Stimulated activated CD8-positive, alpha-beta memory T cell treated with anti-CD3 and anti-CD28 coated beads, Interleukin-7, amount 100 ng/mL, for 48 hours (primary cell): ENCODE data around the gene TAS2R1.

Experiments
- DNase-seq, 2 donors: peaks; one replicate each; pipeline ENCODE4 v3.0.0-alpha.2; 2020; ENCODE audit warnings: low read depth in 1 of 2; ENCODE audit errors: extremely low read depth in 1 of 2

TAS2R1 gene, protein sequence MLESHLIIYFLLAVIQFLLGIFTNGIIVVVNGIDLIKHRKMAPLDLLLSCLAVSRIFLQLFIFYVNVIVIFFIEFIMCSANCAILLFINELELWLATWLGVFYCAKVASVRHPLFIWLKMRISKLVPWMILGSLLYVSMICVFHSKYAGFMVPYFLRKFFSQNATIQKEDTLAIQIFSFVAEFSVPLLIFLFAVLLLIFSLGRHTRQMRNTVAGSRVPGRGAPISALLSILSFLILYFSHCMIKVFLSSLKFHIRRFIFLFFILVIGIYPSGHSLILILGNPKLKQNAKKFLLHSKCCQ

DNA sequence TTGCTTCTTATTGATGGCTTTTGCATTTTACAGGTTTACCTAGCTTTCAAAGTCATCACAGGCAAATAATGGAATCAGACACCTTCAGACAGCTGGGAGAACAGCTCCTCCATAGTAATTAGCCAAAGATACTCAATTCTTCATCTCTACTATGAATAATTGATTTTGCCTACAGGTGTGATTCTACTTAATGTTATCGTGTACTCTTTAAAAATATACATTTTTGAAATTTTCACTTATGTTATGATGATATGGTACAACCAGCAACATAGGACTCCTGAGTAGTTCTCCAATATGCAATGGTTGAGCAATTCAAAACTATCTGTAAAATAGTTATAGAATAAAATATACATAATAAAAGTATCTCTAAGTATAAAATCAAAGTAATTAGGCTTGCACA is at the start of gene TAS2R1:
TAS2R1 (minus strand) TSS at position 101 of the 400 bp plus-strand sequence. CDS start 319 bp downstream, outside the sequence.
- DNase-seq, result no peak

DNA sequence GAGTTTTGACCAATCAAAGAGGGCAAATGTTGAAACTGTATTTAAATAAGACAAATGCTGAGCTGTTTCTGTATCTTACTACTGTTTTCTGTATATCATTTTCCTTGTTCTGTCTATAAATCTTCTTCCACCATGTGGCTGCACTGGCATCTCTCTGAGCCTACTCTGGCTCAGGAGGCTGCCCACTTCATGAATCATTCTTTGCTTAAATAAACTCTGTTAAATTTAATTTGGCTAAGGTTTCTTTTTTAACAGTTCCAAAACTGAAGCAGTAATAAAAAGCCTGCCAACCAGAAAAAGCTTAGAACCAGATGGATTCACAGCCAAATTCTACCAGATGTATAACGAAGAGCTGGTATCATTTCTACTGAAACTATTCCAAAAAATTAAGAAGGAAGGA is 40.2 kb upstream of the TAS2R1 start:
- no peak for DNase-seq

DNA sequence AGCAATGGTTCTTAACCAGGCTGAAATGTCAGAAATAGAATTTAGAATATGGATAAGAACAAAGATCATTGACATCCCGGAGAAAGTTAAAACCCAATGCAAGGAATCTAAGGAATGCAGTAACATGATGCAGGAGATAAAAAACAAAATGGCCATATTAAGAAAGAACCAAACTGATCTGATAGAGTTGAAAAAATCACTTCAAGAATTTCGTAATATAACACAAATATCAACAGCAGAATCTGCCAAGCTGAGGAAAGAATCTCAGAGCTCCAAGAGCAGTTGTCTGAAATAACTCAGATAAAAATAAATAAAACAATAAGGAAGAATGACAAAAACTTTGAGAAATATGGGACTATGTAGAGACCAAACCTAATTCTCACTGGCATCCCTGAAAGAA is 37.8 kb upstream of the TAS2R1 start:
- no peak for DNase-seq

DNA sequence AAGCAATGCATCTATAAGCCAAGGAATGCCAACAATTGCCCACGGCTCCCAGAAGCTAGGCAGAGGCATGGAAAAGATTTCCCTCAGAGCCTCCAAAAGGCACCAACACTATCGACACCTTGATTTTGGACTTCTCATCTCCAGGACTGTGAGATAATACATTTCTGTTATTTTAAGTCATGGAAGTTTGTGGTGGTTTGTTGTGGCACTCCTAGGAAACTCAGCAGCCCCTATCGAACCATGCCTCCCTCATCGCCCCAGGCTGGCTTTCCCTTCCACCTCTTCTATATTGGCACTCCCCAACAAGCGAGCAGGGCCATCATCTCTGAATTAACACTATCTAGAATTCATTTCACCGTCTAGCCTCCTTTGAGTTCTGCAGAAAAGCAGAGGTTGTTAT is 33.7 kb upstream of the TAS2R1 start:
- no peak for DNase-seq

DNA sequence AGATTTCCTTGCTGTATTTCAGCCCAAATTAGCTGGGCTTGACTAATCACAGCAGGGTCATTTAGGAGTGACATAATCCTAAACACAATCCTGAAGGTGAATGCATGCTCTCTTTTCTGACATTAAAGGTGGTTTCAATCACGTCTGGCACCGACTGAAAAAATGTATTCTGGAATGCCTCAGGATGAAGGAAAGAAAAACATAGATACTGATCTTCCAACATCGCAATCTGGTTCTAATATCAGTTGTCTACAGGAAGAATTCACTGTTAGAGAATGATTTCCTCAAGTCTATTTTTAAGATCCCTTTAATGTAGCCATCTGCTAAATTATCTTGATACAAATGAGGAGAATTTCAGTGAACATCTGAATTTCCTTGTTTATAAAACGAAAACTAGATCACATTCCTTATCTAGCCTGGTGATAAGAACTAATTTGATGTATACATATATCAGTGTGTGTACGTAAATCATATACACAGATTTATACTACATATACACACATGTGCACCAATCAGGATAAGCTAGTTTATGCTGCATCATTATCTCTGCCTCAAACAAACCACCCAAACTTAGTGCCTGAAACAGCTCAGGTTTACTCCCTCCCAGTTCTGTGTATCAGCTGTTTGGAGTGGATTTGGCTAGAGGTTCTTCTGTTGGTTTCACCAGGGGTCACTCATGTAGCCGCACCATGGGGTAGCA is 31.3 kb upstream of the TAS2R1 start:
- DNase-seq, result no peak

DNA sequence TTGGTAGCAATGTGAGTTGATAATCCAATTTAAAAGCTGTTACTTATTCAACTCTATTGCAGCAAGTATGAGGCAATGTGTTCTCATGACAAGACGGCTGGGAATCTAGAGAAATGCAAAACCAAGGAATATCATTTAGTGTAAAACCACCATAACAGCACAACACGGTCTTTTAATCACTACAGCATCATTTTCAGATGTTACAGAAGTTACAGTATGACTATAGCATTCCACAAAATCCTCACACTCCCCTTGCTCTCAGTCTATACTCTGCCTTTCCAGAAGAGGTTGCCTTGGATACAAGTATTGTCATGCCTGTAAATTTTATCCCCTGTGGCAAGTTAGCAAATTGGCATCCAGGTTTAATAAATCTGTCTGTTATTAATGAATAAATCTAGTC is 28.6 kb upstream of the TAS2R1 start:
- DNase-seq, result no peak

DNA sequence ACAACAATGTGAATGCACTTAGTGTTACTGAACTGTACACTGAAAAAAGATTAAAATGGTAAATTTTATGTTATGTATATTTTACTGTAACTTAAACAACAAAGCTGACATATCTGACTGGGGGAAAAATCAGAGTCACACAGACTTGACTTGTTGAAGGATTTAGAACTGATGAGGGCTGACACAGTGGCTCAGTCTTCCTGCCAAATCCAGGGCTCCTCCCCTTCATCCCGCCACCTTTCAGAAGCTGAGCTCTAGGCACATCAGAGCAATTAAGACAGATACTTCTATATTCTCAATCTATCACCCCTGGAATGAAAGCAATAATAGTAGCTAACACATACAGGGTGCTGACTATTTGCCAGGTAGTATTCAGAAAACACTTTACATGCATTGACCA is 27.7 kb upstream of the TAS2R1 start:
- no peak for DNase-seq

DNA sequence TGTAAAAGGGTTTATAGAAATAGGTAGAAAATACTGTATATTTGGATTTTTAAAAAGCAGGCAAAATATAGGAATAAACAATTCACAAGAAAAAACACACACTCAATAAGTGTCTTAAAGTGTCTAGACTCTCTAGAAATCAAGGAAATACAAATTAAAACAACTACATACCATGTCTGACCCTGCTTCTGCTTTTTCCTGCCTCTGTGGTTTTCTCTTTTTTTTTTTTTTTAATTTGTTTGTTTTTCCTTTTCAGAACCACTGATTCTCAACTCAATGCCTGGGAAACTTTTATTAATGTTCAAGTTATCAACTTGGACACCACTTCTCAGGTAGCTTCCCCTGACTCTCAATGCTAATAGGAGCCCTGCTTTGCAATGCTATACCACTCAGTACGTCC is 25.5 kb upstream of the TAS2R1 start:
- no peak for DNase-seq

DNA sequence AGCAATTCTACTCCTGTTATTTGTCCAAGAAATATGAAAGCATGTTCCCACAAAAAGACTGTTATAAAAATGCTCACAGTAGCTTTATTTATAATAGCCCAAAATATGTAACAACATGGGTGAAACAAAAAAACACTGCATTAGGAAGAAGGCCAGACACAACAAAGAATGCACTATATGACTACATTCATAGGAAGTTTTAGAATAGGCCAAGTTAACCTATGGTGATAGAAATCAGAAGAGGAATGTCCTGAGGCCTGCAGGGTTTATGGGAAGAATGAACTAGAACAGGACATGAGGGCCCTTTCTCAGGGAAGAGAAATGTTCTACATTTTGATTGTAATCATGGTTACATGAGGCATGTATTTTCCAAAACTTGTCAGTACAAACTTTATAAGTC is 24.7 kb upstream of the TAS2R1 start:
- no peak for DNase-seq

DNA sequence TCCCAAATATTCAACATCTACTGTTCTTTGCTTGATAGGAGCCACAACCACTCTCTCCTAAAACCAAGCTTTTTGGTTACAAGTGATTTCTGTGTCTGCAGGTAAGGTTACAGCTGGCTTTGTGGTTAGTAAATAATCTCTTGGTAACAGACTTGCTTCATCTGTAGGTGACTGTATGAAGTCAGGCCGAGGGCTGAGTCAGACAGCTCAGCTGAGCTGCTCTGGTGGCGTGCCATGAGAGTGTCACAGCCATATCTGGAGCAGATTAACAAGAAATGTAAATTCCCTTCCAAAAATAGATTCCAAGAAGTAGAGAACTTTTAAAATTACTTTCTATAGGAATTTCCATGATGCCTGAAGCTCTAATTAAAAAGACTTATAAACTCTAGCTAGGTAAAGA is 23.7 kb upstream of the TAS2R1 start:
- no peak for DNase-seq

DNA sequence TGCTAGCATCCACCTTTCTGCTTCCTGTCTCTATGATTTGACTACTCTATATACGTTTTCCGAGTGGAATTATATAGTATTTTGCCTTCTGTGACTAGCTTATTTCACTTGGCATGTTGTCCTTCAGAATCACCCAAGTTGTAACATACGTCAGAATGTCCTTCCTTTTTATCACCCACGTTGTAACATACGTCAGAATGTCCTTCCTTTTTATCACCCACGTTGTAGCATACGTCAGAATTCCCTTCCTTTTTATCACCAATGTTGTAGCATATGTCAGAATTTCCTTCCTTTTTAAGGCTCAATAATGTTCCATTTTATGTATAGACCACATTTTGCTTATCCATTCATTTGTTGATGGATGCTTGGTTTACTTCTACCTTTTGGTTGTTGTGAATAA is 22.9 kb upstream of the TAS2R1 start:
- DNase-seq, result no peak

DNA sequence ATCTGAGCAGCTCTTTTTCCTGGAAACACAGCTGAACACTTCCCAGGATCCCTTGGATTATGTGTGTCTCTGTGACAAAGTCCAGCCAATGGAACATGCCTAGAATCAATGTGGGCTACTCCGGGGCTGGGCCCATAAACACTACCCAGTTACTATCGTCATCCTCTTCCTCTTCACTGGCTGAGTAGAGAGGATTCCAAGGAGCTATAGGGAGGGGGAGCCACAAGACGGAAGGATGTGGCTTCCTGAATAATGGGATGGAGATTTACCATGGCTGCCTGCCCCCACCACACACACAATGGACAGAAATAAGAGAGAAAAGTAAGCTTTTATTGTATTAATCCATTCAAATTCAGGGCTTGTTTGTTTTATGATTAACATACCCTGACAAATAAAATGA is 22.1 kb upstream of the TAS2R1 start:
- DNase-seq, result no peak

DNA sequence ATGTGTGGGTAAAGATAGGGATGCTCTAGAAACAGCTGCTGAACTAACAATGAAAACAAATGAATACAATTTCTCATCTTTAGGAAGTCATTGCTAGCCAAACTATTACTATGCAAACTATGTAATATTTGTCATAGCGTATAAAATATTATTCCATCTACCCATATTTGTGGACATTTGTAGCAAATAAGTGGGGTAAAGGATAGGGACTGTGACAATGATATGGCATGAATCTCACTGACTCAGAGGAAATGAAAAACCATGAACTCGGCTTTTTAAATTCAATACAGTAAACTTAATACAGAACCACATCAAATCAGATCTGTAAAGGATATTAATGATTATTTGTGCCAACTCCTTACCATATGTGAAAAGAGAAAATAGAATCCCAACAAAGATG is 16.7 kb upstream of the TAS2R1 start:
- DNase-seq, result no peak

DNA sequence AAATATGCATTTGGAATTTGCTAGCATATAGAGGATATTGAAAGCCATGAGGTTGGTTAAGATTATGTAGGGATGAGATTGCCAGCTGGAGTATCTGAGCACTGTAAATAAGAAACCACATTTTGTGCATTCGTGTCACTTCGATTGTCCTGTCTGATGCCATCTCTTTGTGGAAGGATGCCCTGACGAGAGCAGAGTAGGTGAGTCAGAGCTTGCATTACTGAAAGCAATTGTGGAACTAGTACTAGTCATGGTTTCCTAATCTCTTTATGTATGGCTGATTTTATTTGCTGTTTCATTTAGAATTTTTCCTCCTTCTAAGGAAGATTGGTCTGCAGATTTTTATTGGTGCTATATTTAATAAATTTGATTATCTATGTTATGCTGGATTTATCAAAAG is 14.5 kb upstream of the TAS2R1 start:
- no peak for DNase-seq

DNA sequence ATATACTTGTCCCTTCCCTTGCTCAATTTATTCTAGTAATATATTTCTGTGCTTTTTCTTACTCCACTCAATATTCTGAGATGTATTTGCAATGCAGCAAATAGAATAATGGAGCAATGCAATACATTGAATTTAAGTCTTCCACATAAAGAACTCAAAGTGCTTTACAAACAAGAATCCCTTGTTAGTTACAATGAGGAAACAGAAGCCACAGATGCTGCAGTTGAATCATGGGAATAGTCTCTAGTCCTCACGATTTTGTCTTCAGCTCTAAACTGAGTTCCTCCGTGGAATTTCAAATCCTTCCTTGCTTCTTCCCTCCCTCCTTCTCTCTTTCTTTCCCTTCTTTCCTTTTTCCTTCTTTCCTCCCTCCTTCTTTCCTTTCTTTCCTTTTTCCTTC is 12.5 kb upstream of the TAS2R1 start:
- DNase-seq, result no peak

DNA sequence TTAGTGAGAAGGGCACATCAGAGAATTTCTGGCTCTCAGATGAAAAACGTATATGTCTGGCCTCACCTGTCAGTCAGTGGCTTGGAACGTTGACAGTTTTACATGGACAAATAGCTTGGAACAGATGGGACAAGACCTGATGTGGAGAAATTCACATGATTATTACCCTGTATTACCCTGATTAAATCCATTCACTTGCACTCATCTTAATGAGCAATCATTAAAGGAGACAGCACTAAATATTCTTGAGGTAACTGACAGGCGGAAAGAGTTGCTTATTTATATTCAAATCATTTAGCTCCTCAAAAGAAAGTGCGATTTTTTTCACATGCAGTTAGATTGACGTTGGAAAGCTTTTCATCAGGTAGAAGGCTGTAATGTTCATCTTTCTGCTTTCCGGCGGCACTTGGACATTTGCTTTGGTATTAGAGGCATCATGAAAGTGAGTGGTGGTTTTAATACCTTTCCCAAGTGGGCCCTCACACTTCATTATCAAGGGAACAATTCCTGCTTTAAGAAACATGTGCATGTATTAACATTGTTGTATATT is 11.7 kb upstream of the TAS2R1 start:
- no peak for DNase-seq

DNA sequence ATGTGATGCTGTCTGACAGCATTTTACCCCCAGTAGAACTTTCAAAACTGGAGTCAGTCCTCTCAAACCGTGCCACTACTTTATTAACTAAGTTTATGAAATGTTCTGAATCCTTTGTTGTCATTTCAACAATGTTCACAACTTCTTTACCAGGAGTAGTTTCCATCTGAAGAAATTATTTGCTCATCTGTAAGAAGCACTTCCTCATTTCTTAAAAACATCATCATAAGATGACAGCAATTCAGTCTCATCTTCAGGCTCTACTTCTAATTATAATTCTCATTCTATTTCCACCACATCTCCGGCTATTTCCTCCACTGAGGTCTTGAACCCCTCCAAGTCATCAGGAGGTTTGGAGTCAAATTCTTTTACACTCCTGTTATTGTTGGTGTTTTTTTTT is 2.3 kb upstream of the TAS2R1 start:
- DNase-seq, result no peak

DNA sequence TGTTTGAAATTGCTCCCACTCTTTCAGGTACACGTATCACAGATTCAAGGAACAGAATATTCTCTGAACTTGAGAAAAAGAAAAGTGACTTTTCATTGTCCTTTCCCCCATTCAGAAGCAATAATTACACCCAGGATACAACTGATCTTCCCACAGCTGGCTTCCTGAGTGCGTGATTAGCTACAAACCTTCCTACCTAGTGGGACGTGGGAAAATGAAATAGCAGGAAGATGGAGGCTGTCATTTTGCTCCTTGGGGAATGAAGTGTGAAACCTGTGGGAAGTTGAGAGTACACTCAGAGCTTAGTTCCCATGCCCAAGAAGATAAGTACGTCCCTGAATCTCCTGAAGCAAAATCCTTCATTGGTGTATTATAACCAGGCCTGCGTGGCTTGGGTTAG is 2.6 kb downstream of the TAS2R1 start:
- DNase-seq, result no peak

DNA sequence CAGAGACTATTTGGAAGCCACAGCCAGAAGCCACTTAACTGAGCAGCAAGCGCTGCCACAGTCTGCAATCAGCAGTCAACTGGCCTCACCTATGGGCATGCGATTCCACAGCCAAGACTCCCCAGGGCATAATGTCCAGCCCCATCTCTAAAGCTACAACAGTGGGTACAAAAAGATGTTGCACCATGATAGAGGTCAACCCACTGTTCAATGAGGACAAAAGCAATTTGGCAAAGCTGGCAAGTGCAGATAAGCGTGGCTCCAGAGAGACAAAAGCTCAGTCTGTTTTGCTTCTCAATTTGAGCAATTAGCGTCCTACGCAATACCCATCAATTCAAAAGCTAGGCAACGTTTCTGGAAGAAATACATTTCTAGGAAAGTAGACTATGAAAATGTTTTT is 3.2 kb downstream of the TAS2R1 start:
- no peak for DNase-seq

DNA sequence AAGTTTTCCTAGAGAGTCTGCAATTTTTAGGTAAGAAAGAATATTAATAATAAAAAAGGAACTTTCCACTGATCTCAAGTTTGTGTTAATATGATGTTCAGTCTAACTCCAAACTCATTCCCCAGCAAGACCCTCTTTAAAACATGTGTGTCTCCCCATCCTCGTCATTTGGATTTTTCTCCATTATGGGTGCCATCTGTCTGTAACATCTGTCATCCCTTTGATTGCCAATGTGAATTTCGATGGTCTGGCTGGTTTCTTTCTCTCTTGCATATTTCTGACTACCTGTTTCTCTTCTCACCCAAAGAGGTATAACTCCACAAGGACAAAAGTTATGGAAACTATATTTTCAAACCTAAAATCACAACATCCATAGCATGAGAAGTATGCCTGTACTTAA is 4.4 kb downstream of the TAS2R1 start:
- DNase-seq, result no peak

DNA sequence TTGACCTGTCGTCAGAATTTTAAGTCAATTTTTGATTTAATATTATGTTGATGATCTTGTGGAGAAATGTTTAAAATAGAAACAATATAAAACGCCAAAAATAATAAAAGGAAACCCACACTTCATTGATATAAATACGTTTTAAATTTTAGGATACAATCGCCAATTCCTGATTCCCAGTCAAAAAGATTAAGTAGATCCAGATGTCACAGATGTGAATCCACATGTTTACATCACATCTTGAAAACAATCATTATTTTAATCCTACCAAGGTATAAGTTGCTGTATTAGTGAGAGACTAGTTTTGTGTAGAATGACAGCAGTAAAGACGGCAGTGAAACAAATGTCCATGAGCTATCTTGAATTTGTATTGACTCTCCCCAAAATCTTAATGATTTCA is 4.9 kb downstream of the TAS2R1 start:
- no peak for DNase-seq

DNA sequence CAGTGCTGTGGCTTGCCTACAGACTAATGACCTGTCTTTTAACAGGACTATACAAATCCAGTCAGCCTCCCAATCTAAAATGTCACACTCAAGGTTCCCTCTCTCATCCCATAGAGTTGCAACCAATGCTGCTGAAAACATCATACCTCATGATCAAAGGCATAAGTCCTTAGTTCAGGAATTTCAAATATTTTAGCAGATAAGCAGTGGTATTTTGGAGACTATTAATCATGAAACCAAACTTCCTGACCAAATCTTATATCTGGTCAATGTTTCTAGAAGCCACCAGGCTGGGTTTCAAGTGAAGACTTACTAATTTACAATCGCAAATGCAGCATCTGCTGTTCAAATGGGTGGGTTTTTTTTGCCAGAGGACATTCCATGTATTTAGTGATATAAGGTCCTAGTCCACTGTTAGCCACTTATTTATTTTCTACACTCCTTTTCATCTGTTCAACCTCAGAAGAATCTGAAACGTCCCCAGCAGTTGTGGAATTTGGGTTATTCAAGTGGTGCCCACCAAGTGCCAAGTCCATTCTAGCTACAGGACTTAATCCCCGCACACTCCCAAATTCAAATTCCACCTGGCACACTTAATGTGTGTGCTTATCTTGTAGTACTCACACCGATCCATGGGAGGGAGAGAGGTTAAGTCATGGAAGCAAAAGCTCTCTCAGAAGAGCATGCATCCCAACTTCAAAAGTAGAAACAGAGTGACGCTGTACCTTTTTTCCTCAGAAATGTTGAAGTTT is 5.8 kb downstream of the TAS2R1 start:
- no peak for DNase-seq
